A673 (cell line): Measurements from ENCODE around the gene TUBGCP3. TPM values are rescaled to one million over a fixed set of nuclear protein-coding genes. Genes with fewer than 3 reads are reported as not detected.
"Not testable (repeated sequence)": the region's sequence is repeated elsewhere in the genome, so short reads cannot be mapped to it uniquely, and the experiment has no call there.

Experiments used
- BruUV-seq: library from RNA; stranded (reverse); fragments of 400-500 nt; replicated peaks from 2 replicates; lab custom pipeline; 2021; lab: Mats Ljungman, UMichigan
- CTCF ChIA-PET: fragments of 300-600 bp; sonication (Branson Sonifier 250); formaldehyde crosslinking; loops from one replicate; lab custom pipeline; 2022; ENCODE audit warnings: antibody characterized with exemption; lab: Charles Lee
- POLR2A ChIA-PET: fragments of 300-600 bp; sonication (Branson Sonifier 250); formaldehyde crosslinking; loops from one replicate; lab custom pipeline; 2022; ENCODE audit warnings: antibody characterized with exemption; ENCODE audit not compliant: low non-redundant PET; lab: Charles Lee
- DNase-seq: peaks from one replicate; pipeline ENCODE4 v3.0.0-alpha.2; 2015; ENCODE audit warnings: low spot score
- H3K27ac ChIP-seq: fragments of 200-600 bp; sonication (generic); 2 replicates; pipeline ENCODE4 v1.5.1; 2016; ENCODE audit warnings: mixed run types, low read depth, mild to moderate bottlenecking, mixed read lengths, antibody characterized with exemption, low read length; ENCODE audit not compliant: poor library complexity, severe bottlenecking
- H3K27me3 ChIP-seq: fragments of 200-600 bp; sonication (generic); replicated peaks from 2 replicates; pipeline ENCODE4 v1.6.1; 2017; ENCODE audit warnings: mixed run types, low read depth, mild to moderate bottlenecking, mixed read lengths, antibody characterized with exemption, low read length; ENCODE audit not compliant: insufficient read depth, poor library complexity
- H3K36me3 ChIP-seq: fragments of 200-600 bp; sonication (generic); 2 replicates; pipeline ENCODE4 v1.6.1; 2016; ENCODE audit warnings: mixed run types, mild to moderate bottlenecking, mixed read lengths, antibody characterized with exemption, low read length; ENCODE audit not compliant: insufficient read depth, poor library complexity, severe bottlenecking
- H3K4me1 ChIP-seq: fragments of 200-600 bp; sonication (generic); 2 replicates; pipeline ENCODE4 v1.6.1; 2017; ENCODE audit warnings: mixed run types, mild to moderate bottlenecking, mixed read lengths, antibody characterized with exemption, low read length; ENCODE audit not compliant: insufficient read depth, poor library complexity, severe bottlenecking
- H3K4me3 ChIP-seq: fragments of 200-600 bp; sonication (generic); 2 replicates; pipeline ENCODE4 v1.5.1; 2016; ENCODE audit warnings: low read depth, mixed run types, mild to moderate bottlenecking, mixed read lengths, low read length; ENCODE audit not compliant: poor library complexity, severe bottlenecking
- H3K9me3 ChIP-seq: fragments of 200-600 bp; sonication (generic); 2 replicates; pipeline ENCODE4 v1.6.1; 2016; ENCODE audit warnings: mixed run types, low read depth, mild to moderate bottlenecking, mixed read lengths, antibody characterized with exemption, low read length; ENCODE audit not compliant: poor library complexity, severe bottlenecking
- EZH2 ChIP-seq: fragments of 200-600 bp; sonication (generic); IDR thresholded peaks from 2 replicates; pipeline ENCODE4 v1.6.1; 2017; ENCODE audit warnings: borderline replicate concordance, low read depth, mild to moderate bottlenecking, mixed read lengths, antibody characterized with exemption, low read length; ENCODE audit not compliant: poor library complexity, severe bottlenecking
- intact Hi-C: fragments of 100-400 bp; cut with micrococcal nuclease; formaldehyde crosslinking; loops from one replicate; pipeline ENCODE4 v1.10.0; 2022; ENCODE audit not compliant: unreplicated experiment
- total RNA-seq: library from RNA; stranded (reverse); gene quantifications from 2 replicates; pipeline ENCODE4 v1.2.3, GENCODE V29; 2021
- TF ChIP-seq, protein P1 (sequence below): fragments of 300-800, 200-600 bp; sonication (generic); conservative IDR thresholded peaks from 2 replicates; pipeline ENCODE4 v1.5.1; 2017; ENCODE audit warnings: low read depth, mild to moderate bottlenecking, antibody characterized with exemption, low read length, moderate library complexity, mixed read lengths

The TUBGCP3 gene
- total RNA-seq, 1 experiment from 2014 or later, result 61.4 TPM

DNA sequence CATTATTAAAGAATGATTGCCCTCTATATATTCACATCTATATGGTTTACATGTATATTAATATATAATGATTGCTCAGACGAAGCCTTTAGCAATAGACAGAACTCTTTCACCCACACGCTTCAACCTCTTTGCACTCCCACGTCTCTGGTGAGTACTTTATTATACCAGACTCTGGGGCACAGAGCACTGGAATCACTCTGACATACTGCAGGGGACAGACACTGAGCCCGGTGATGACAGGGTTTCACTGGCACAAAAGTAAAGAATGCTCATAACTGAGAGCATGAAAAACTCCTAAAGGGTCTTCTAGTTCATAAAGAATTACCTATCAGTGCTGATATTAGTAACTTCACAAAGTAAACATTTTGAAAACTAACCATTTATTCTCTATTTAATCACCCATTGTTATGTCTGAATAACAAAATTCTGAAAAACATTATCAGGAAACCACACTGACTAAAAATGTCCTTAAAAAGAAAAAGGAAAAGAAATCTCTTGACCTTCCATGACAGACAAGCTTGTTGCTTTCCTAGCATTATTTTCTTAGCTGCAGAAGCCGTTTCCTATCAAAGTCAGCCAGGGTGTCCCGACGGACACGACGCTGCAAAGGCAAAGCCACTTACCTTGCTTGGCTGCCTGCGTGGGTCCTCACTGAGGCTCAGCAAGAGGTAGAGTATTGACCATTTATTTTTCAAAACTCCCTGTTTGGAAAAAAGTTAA lies 29.1 kb downstream of the TUBGCP3 start:
- POLR2A ChIA-PET, result no interaction called here
- H3K9me3 ChIP-seq, result no peaks in the 10 kb centered on the region
- TF ChIP-seq, protein P1, sequence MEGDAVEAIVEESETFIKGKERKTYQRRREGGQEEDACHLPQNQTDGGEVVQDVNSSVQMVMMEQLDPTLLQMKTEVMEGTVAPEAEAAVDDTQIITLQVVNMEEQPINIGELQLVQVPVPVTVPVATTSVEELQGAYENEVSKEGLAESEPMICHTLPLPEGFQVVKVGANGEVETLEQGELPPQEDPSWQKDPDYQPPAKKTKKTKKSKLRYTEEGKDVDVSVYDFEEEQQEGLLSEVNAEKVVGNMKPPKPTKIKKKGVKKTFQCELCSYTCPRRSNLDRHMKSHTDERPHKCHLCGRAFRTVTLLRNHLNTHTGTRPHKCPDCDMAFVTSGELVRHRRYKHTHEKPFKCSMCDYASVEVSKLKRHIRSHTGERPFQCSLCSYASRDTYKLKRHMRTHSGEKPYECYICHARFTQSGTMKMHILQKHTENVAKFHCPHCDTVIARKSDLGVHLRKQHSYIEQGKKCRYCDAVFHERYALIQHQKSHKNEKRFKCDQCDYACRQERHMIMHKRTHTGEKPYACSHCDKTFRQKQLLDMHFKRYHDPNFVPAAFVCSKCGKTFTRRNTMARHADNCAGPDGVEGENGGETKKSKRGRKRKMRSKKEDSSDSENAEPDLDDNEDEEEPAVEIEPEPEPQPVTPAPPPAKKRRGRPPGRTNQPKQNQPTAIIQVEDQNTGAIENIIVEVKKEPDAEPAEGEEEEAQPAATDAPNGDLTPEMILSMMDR, result no peak
- no peak for TF ChIP-seq EZH2
- CTCF ChIA-PET, result no interaction called here
- intact Hi-C loops, result no loop called here
- H3K36me3 ChIP-seq, result peaks cover 38% of the 10 kb centered on the region
- H3K27ac ChIP-seq, result no peak overlapping the region
- DNase-seq, result no peak
- BruUV-seq, result no TSS peak
- H3K27me3 ChIP-seq, result no peaks in the 10 kb centered on the region
- no peaks in the 10 kb centered on the region for H3K4me1 ChIP-seq
- H3K4me3 ChIP-seq, result no peak overlapping the region

DNA sequence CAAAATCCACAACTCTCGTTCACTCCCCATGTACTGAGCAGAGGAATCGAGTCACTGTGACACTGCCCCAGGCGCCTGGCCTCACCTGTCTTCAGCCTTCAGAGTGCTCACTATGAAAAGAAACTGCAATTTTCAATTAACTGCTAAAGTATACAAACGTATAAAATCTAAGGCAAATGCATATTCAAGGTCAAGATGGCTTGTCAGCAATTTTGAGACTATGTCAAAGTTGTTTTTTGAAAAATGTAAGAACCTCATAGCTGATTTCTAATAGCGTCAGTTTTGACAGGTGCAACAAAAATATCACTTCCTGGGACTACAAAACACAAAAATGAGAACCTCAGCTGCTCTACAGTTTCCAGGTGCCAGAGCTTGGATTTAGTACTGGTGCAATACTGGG lies 31.4 kb downstream of the TUBGCP3 start:
- CTCF ChIA-PET, result no interaction called here
- H3K4me3 ChIP-seq, result no peak overlapping the region
- no peaks in the 10 kb centered on the region for H3K27me3 ChIP-seq
- no peaks in the 10 kb centered on the region for H3K9me3 ChIP-seq
- TF ChIP-seq, protein P1, result no peak
- no peak for TF ChIP-seq EZH2
- intact Hi-C loops, result no loop called here
- POLR2A ChIA-PET, result no interaction called here
- no peak for DNase-seq
- peaks cover 49% of the 10 kb centered on the region for H3K36me3 ChIP-seq
- H3K4me1 ChIP-seq, result no peaks in the 10 kb centered on the region
- no peak overlapping the region for H3K27ac ChIP-seq
- BruUV-seq, result no TSS peak

DNA sequence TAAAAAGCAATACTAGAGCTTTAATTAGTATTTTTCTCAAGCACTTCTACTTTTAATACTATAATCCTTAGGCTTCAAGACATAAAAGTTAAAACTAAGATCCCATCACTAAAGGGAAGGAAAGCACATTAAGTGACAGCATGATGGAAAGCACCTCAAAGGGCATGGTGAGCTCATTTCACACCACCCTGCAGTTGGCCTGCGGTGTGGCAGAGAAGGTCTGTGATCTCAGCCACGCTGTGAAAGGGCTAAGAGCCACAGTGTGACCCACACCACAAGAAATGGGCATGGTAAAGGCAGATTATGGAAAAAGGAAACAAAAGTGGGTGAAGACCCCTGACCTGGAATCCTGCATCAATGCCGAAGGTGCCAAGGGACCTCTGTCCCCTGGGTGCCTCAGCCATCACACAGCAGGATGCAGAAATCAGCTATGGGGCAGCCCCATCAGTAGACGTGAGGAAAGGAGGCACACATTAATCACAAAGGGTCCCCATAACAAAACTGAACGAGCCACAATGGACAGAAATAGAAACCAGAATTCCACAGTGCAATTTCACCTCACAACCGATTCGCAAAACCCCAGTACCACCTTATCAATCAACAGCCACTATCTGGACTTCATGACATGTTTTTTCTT lies 33.6 kb downstream of the TUBGCP3 start:
- no peak for DNase-seq
- ChIA-PET CTCF (no interaction called here), POLR2A (no interaction called here)
- Histone ChIP-seq H3K27ac (no peak overlapping the region), H3K27me3 (no peaks in the 10 kb centered on the region), H3K9me3 (no peaks in the 10 kb centered on the region), H3K4me3 (no peak overlapping the region), H3K4me1 (no peaks in the 10 kb centered on the region), H3K36me3 (peaks cover 51% of the 10 kb centered on the region)
- BruUV-seq, result no TSS peak
- intact Hi-C loops, result no loop called here
- TF ChIP-seq, protein P1, result no peak
- TF ChIP-seq EZH2, result no peak

DNA sequence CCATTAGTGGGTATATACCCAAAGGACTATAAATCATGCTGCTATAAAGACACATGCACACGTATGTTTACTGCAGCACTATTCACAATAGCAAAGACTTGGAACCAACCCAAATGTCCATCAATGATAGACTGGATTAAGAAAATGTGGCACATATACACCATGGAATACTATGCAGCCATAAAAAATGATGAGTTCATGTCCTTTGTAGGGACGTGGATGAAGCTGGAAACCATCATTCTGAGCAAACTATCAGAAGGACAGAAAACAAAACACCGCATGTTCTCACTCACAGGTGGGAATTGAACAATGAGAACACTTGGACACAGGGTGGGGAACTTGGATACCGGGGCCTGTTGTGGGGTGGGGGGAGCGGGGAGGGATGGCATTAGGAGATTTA lies 39.0 kb downstream of the TUBGCP3 start:
- CTCF ChIA-PET, H3K27ac ChIP-seq, H3K4me1 ChIP-seq, DNase-seq, intact Hi-C loops, BruUV-seq, H3K27me3 ChIP-seq, H3K9me3 ChIP-seq, H3K4me3 ChIP-seq, POLR2A ChIA-PET: not testable (repeated sequence)
- peaks cover 52% of the 10 kb centered on the region for H3K36me3 ChIP-seq
